Measurements from ENCODE around the gene POLR3A. TPM values are rescaled to one million over a fixed set of nuclear protein-coding genes. Genes with fewer than 3 reads are reported as not detected.

The POLR3A gene
- total RNA-seq, 1 donor from 2014 or later: 16.9 TPM

- H3K9me3 ChIP-seq: no peaks in the 10 kb centered on the region
- intact Hi-C loops (cut with DNase I): loop anchor here (5.0 kb wide), 1 partner anchor 232 kb away; no protein-coding TSS in a partner anchor
- H3K27me3 ChIP-seq: no peaks in the 10 kb centered on the region
- DNase-seq (ENCODE audit: extremely low spot score in 2 of 2): no peak
- H3K4me3 ChIP-seq: no peak overlapping the region
- H3K36me3 ChIP-seq: no peaks in the 10 kb centered on the region
- no peaks in the 10 kb centered on the region for H3K4me1 ChIP-seq
- TF ChIP-seq CTCF (IDR thresholded peaks at IDR 0.05) (no peak), POLR2AphosphoS5 (IDR thresholded peaks at IDR 0.05; ENCODE audit: insufficient read depth in 1 of 2, low read depth in 1 of 2) (no peak), POLR2A (IDR thresholded peaks at IDR 0.05) (no peak)
- H3K27ac ChIP-seq: no peak overlapping the region
Measured at GRCh38 chr10:78059906-78060702, 30.8 kb upstream of the POLR3A start.

GRCh38 chr10:78058562-78058961 lies 29.2 kb upstream of the POLR3A start:
- Histone ChIP-seq H3K4me1 (no peaks in the 10 kb centered on the region), H3K4me3 (no peak overlapping the region), H3K9me3 (no peaks in the 10 kb centered on the region), H3K27ac (no peak overlapping the region), H3K36me3 (no peaks in the 10 kb centered on the region), H3K27me3 (no peaks in the 10 kb centered on the region)
- TF ChIP-seq CTCF (IDR thresholded peaks at IDR 0.05): no peak
- no peak for TF ChIP-seq POLR2AphosphoS5 (IDR thresholded peaks at IDR 0.05; ENCODE audit: insufficient read depth in 1 of 2, low read depth in 1 of 2)
- no peak for TF ChIP-seq POLR2A (IDR thresholded peaks at IDR 0.05)
- intact Hi-C loops (cut with DNase I): loop anchor here (5.0 kb wide), 1 partner anchor 234 kb away; no protein-coding TSS in a partner anchor
- no peak for DNase-seq (ENCODE audit: extremely low spot score in 2 of 2)

GRCh38 chr10:78053211-78053868 lies 24.0 kb upstream of the POLR3A start:
- no peak overlapping the region for H3K4me3 ChIP-seq
- no peak for TF ChIP-seq POLR2AphosphoS5 (IDR thresholded peaks at IDR 0.05; ENCODE audit: insufficient read depth in 1 of 2, low read depth in 1 of 2)
- no peak for TF ChIP-seq CTCF (IDR thresholded peaks at IDR 0.05)
- no peak for TF ChIP-seq POLR2A (IDR thresholded peaks at IDR 0.05)
- no peaks in the 10 kb centered on the region for H3K9me3 ChIP-seq
- DNase-seq (ENCODE audit: extremely low spot score in 2 of 2): no peak
- no peak overlapping the region for H3K27ac ChIP-seq
- no peaks in the 10 kb centered on the region for H3K4me1 ChIP-seq
- no peaks in the 10 kb centered on the region for H3K36me3 ChIP-seq
- no peaks in the 10 kb centered on the region for H3K27me3 ChIP-seq
- intact Hi-C loops (cut with DNase I): no loop called here

GRCh38 chr10:78049851-78050250 lies 20.5 kb upstream of the POLR3A start:
- no peaks in the 10 kb centered on the region for H3K9me3 ChIP-seq
- no peaks in the 10 kb centered on the region for H3K27me3 ChIP-seq
- H3K4me1 ChIP-seq: no peaks in the 10 kb centered on the region
- H3K36me3 ChIP-seq: no peaks in the 10 kb centered on the region
- no peak for TF ChIP-seq POLR2A (IDR thresholded peaks at IDR 0.05)
- intact Hi-C loops (cut with DNase I): loop anchor here (10.0 kb wide), 1 partner anchor 1145 kb away; no protein-coding TSS in a partner anchor
- no peak for DNase-seq (ENCODE audit: extremely low spot score in 2 of 2)
- no peak overlapping the region for H3K27ac ChIP-seq
- H3K4me3 ChIP-seq: no peak overlapping the region

- Histone ChIP-seq H3K9me3 (no peaks in the 10 kb centered on the region), H3K27ac (peak overlapping the region; percentile 9), H3K27me3 (no peaks in the 10 kb centered on the region), H3K4me3 (no peak overlapping the region), H3K4me1 (no peaks in the 10 kb centered on the region), H3K36me3 (peaks cover 0 to 5% of the 10 kb centered on the region in 2 donors)
- intact Hi-C loops (cut with DNase I): loop anchor here (10.0 kb wide), 1 partner anchor 1147 kb away; no protein-coding TSS in a partner anchor
- no peak for DNase-seq (ENCODE audit: extremely low spot score in 2 of 2)
- TF ChIP-seq POLR2AphosphoS5 (IDR thresholded peaks at IDR 0.05; ENCODE audit: insufficient read depth in 1 of 2, low read depth in 1 of 2): no peak
- no peak for TF ChIP-seq POLR2A (IDR thresholded peaks at IDR 0.05)
- TF ChIP-seq CTCF (IDR thresholded peaks at IDR 0.05): peak; percentile 72 to 88 (median 88)
Measured at GRCh38 chr10:78047314-78047891, 18.1 kb upstream of the POLR3A start.
